Bronchial smooth muscle cell (primary cell): ENCODE data around the gene CCDC126. TPM values are rescaled to one million over a fixed set of nuclear protein-coding genes. Genes with fewer than 3 reads are reported as not detected.

Experiments
- total RNA-seq: library from RNA; depleted of rRNA; stranded (reverse); fragments of >200 nt; gene quantifications from 2 replicates; pipeline ENCODE4 v1.2.1, GENCODE V29; 2014

Gene CCDC126, protein sequence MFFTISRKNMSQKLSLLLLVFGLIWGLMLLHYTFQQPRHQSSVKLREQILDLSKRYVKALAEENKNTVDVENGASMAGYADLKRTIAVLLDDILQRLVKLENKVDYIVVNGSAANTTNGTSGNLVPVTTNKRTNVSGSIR
- 4.3 and 8.2 TPM in 2 replicates for total RNA-seq

DNA sequence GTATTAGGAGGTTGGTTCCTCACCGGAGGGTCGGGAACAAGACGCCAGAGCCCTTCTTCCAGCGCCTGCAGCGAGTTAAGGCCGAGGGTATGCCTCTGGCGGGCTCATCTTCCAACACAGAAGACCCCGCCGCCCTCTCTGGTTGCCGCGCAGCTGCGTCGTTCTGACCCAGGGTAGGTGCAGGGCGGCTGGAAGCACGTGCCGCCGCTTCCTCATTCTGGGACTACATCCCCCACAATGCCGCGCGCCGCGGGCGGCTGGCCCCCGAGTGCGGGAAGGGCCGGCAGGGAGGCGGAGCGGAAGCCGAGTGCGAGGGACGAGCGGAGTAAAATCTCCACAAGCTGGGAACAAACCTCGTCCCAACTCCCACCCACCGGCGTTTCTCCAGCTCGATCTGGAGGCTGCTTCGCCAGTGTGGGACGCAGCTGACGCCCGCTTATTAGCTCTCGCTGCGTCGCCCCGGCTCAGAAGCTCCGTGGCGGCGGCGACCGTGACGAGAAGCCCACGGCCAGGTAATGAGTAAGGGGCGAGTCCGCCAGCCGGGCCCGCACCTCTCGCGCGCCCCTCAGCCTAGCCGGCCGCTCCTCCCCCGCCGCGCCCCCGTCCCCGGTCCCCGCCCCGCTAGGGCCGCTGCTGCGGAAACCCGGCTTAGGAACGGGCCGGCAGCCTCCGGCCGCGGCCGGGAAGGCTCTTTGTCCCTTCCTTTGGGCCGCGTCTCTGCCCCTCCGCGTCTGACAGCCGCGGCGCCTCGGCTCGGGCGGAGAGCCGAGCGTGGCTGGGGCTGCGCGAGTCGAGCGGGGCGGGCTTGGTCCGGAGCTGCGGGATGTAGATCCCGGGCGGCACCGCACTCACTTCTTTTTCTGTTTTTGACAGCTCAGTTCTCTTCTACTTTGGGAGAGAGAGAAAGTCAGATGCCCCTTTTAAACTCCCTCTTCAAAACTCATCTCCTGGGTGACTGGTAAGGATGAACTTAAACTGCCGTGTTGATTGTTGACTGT is at the start of gene CCDC126:
CCDC126 (plus strand) TSS at position 289 of the 998 bp plus-strand sequence. CDS start 13,934 bp downstream, outside the sequence.

DNA sequence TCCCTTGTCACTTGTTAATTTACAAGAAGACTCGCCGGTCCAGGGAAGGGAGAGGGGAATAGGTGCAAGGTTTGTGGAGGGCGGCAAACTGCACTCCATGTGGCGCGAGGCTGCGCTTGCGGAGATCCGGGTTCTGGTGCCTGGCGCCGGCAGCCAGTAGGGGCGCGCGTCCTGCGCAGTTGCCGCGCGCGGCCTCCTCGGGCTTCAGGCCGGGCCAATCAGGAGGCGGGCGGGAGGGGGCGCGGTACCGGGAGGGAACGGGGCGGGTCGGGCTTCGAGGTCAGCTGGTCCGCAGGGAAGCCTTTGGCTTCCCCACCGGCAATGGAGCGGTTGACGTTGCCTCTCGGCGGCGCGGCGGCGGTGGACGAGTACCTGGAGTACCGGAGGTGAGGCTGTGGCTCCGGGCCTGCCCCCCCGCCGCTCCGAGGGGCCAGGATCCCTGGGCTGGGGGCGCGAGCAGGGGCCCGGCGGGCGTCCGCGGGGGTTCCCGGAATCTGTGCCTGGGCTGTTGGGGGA is 82.8 kb downstream of the CCDC126 start, which contains the start of gene FAM221A:
FAM221A (plus strand) TSS at position 302 of the 516 bp plus-strand sequence; CDS start at position 322, 20 bp downstream.

Other genes with a start within 250 kb of the CCDC126 start
- gene IGF2BP3, start 126.9 kb upstream of the CCDC126 start, total RNA-seq: 21.9 and 52.6 TPM in 2 replicates
- 26.4 and 27.3 TPM in 2 replicates for gene TRA2A, start 65.4 kb upstream of the CCDC126 start, total RNA-seq
- gene FAM221A, start 82.8 kb downstream of the CCDC126 start, total RNA-seq: 0.60 and 0.95 TPM in 2 replicates
- gene STK31, start 112.8 kb downstream of the CCDC126 start, total RNA-seq: under 0.01 TPM in 1 of 2 replicates, not detected in the other